Measurements from ENCODE around the gene PCSK5. TPM values are rescaled to one million over a fixed set of nuclear protein-coding genes. Genes with fewer than 3 reads are reported as not detected.
A peak's percentile ranks its signal among the peaks of the same experiment; 100 is the strongest.

Gene PCSK5
- total RNA-seq, 1 experiment from 2014 or later: 7.5 TPM

DNA sequence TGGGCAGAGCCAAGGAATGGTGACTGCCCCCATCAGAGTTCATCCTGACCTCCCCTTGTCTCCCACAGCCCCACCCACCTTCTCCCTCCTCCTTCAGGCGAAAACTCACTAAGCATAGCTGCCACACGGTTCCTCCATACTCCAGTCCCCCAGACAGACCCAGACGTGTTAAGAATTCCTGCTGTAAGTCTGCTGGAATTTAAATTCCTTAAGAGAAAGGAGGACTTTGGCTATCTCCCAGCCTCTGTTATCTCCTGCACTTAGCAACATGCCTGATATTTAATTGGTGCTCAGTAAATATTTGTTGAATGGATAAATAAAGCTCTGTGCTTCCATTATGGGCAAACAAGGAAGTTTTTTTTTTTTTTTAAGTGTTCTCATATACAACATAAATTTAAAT, 290.1 kb downstream of the PCSK5 start:
- H2BK20ac ChIP-seq (ENCODE audit: low read depth, low read length, poor library complexity, severe bottlenecking): no peak overlapping the region
- no peak overlapping the region for H2BK15ac ChIP-seq (ENCODE audit: low read depth, low read length)
- no peak for DNase-seq
- H2BK120ac ChIP-seq (ENCODE audit: low read depth, low read length, poor library complexity, severe bottlenecking): no peak overlapping the region
- peaks cover 6 to 8% of the 10 kb centered on the region in 2 experiments for H3K4me1 Mint-ChIP-seq
- H3K4me1 ChIP-seq (ENCODE audit: insufficient read depth, low read length): 0 out of 2 replicates have a peak, but pooled peaks cover 3% of the 10 kb centered on the region
- H2BK5ac ChIP-seq (ENCODE audit: insufficient read length, low read length): no peak overlapping the region
- WGBS (ENCODE audit: extremely low coverage, insufficient read length, low lambda C conversion rate): no CpG with 5 or more reads among the region's 3 CpGs
- no peak overlapping the region for H3K9ac ChIP-seq (ENCODE audit: extremely low read depth, insufficient read length, low read length)
- H4K91ac ChIP-seq (ENCODE audit: insufficient read length, low read depth, low read length): no peak overlapping the region
- H3K4me2 ChIP-seq (ENCODE audit: insufficient read depth, insufficient read length, low read length): no peak overlapping the region
- no peaks in the 10 kb centered on the region for H3K27me3 ChIP-seq (ENCODE audit: insufficient read depth, low read length)
- H4K8ac ChIP-seq (replicated peaks; ENCODE audit: insufficient read length, low read depth, low read length): no peak overlapping the region
- no peak overlapping the region for H3K27ac ChIP-seq (ENCODE audit: insufficient read length, low read depth, low read length)
- H3K4me3 Mint-ChIP-seq: no peak overlapping the region
- peaks cover 0 to 4% (median 0%) of the 10 kb centered on the region in 3 experiments; a peak in 3 of 7 replicates for H3K36me3 Mint-ChIP-seq (ENCODE audit: insufficient read depth in 1 of 3, low read depth in 3 of 3)
- H3K4ac ChIP-seq (ENCODE audit: low read depth, low read length): no peak overlapping the region
- H3K9me3 ChIP-seq (ENCODE audit: control insufficient read depth, low read depth, low read length): no peaks in the 10 kb centered on the region
- H3K79me2 ChIP-seq (ENCODE audit: insufficient read depth, low read length): no peaks in the 10 kb centered on the region
- TF ChIP-seq, protein P1, sequence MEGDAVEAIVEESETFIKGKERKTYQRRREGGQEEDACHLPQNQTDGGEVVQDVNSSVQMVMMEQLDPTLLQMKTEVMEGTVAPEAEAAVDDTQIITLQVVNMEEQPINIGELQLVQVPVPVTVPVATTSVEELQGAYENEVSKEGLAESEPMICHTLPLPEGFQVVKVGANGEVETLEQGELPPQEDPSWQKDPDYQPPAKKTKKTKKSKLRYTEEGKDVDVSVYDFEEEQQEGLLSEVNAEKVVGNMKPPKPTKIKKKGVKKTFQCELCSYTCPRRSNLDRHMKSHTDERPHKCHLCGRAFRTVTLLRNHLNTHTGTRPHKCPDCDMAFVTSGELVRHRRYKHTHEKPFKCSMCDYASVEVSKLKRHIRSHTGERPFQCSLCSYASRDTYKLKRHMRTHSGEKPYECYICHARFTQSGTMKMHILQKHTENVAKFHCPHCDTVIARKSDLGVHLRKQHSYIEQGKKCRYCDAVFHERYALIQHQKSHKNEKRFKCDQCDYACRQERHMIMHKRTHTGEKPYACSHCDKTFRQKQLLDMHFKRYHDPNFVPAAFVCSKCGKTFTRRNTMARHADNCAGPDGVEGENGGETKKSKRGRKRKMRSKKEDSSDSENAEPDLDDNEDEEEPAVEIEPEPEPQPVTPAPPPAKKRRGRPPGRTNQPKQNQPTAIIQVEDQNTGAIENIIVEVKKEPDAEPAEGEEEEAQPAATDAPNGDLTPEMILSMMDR (conservative IDR thresholded peaks at IDR 0.05): no peak
- H3K9me3 Mint-ChIP-seq: no peaks in the 10 kb centered on the region
- H3K56ac ChIP-seq (ENCODE audit: insufficient read length, low read depth, low read length): no peak overlapping the region
- no peak overlapping the region for H3K18ac ChIP-seq (ENCODE audit: insufficient read length, low read depth, low read length)
- no peaks in the 10 kb centered on the region for H3K23me2 ChIP-seq (ENCODE audit: insufficient read length, low read depth, low read length, poor library complexity, severe bottlenecking)
- H3K23ac ChIP-seq (ENCODE audit: insufficient read length, low read depth, low read length): no peak overlapping the region
- no peak overlapping the region for H2AK5ac ChIP-seq (ENCODE audit: insufficient read length, low read length)
- peak overlapping the region in 1 of 3 experiments; percentile 90; a peak in 1 of 7 replicates for H3K27ac Mint-ChIP-seq
- no peak overlapping the region for H3K14ac ChIP-seq (ENCODE audit: insufficient read depth, low read length)
- H2AFZ ChIP-seq (ENCODE audit: low read length): no peak overlapping the region
- no peaks in the 10 kb centered on the region for H3K79me1 ChIP-seq (ENCODE audit: insufficient read depth, low read depth, low read length, poor library complexity, severe bottlenecking)
- H4K5ac ChIP-seq (ENCODE audit: insufficient read length, low read depth, low read length): no peak overlapping the region
- no peaks in the 10 kb centered on the region for H3K27me3 Mint-ChIP-seq (ENCODE audit: low read depth)
- no peaks in the 10 kb centered on the region for H4K20me1 ChIP-seq (ENCODE audit: control insufficient read depth, insufficient read depth, insufficient read length)
- no peak overlapping the region for H2BK12ac ChIP-seq (ENCODE audit: insufficient read length, low read depth, low read length)
- no peak overlapping the region for H3T11ph ChIP-seq (ENCODE audit: low read length)

All from H9 (cell line).